ENCODE results near the gene SAMM50.
A peak's percentile ranks its signal among the peaks of the same experiment; 100 is the strongest.

Gene SAMM50

GRCh38 chr22:44018594-44018993 lies 63.4 kb downstream of the SAMM50 start:
- Mint-ChIP-seq H3K4me3 (no peak overlapping the region), H3K9me3 (no peaks in the 10 kb centered on the region), H3K27ac (no peak overlapping the region), H3K36me3 (ENCODE audit: low read depth) (peaks cover 4% of the 10 kb centered on the region), H3K4me1 (peaks cover 19% of the 10 kb centered on the region), H3K27me3 (no peaks in the 10 kb centered on the region)
- no peak for DNase-seq
- no peak for ATAC-seq

DNA sequence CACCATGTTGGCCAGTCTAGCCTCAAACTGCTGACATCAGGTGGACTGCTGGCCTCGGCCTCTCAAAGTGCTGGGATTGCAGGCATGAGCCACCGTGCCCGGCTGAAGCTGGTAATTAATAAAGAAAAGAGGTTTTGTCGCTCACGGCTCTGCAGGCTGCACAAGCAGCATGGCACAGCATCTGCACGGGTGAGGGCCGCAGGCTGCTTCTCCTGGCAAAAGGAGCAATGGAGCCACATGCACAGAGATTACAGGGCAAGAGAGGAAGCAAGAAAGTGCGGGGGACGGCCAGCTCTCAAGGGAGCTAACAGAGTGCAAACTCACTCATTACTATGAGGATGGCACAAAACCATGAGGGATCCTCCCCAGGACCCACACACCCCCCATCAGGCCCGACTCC lies 64.2 kb downstream of the SAMM50 start:
- peaks cover 4% of the 10 kb centered on the region for H3K36me3 Mint-ChIP-seq (ENCODE audit: low read depth)
- DNase-seq (no peak), ATAC-seq (no peak)
- H3K4me1 Mint-ChIP-seq, result peaks cover 22% of the 10 kb centered on the region
- H3K27me3 Mint-ChIP-seq, result no peaks in the 10 kb centered on the region
- no peaks in the 10 kb centered on the region for H3K9me3 Mint-ChIP-seq
- no peak overlapping the region for H3K4me3 Mint-ChIP-seq
- H3K27ac Mint-ChIP-seq, result no peak overlapping the region

GRCh38 chr22:44019846-44020245 lies 64.6 kb downstream of the SAMM50 start:
- Mint-ChIP-seq H3K4me3 (no peak overlapping the region), H3K36me3 (ENCODE audit: low read depth) (peaks cover 4% of the 10 kb centered on the region), H3K27me3 (no peaks in the 10 kb centered on the region), H3K9me3 (no peaks in the 10 kb centered on the region), H3K27ac (no peak overlapping the region), H3K4me1 (peaks cover 22% of the 10 kb centered on the region)
- no peak for ATAC-seq
- DNase-seq, result no peak

- H3K36me3 Mint-ChIP-seq (ENCODE audit: low read depth), result peaks cover 4% of the 10 kb centered on the region
- DNase-seq (no peak), ATAC-seq (no peak)
- peaks cover 7% of the 10 kb centered on the region for H3K27me3 Mint-ChIP-seq
- no peak overlapping the region for H3K4me3 Mint-ChIP-seq
- no peak overlapping the region for H3K27ac Mint-ChIP-seq
- H3K9me3 Mint-ChIP-seq, result no peaks in the 10 kb centered on the region
- H3K4me1 Mint-ChIP-seq, result peaks cover 32% of the 10 kb centered on the region
These were observed 65.7 kb downstream of the SAMM50 start for GRCh38 chr22:44020981-44021380.

DNA sequence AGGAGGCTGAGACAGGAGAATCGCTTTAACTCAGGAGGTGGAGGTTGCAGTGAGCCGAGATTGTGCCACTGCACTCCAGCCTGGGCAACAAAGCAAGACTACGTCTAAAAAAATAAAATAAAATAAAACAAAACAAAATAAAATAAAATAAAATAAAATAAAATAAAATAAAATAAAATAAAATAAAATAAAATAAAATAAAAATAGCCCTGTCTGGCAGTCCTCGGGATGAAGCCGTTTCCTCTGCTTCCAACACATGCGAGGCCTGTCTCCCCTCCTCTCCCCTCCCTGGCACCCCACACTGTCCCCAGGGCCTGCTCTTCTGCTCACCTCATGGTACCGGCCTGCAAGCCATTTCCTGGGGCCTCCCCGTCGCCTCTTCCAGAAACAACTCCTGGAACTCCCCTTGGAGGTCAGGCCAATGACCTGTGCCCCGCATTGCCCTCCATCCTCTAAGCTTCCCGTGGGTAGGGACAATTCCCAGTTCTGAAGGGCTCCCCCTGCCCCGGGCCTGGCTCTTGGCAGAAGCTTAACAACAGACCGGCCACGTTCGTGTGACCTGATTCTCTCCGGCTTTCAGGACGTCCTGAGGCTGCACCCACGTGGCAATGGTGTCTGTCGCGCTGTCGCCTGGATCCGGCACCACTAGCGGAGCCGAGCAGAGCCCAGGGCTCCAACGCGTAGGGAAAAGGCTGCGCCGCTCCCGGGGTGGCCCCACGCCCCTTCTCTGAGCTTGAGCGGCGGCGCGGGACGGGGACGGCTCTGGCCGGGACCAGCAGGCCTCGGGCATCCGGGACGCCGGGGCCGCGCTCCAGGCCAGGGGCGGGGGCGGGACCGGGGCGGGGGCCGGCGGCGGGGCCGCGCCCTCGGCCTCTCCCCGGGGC lies 68.4 kb downstream of the SAMM50 start:
- no peaks in the 10 kb centered on the region for H3K9me3 Mint-ChIP-seq
- peak overlapping the region; percentile 89 for H3K27ac Mint-ChIP-seq
- peak; percentile 58 for DNase-seq
- peaks cover 57% of the 10 kb centered on the region for H3K4me1 Mint-ChIP-seq
- peaks cover 10% of the 10 kb centered on the region for H3K36me3 Mint-ChIP-seq (ENCODE audit: low read depth)
- peak; percentile 22 for ATAC-seq
- H3K27me3 Mint-ChIP-seq, result peaks cover 15% of the 10 kb centered on the region
- H3K4me3 Mint-ChIP-seq, result peak overlapping the region; percentile 86

DNA sequence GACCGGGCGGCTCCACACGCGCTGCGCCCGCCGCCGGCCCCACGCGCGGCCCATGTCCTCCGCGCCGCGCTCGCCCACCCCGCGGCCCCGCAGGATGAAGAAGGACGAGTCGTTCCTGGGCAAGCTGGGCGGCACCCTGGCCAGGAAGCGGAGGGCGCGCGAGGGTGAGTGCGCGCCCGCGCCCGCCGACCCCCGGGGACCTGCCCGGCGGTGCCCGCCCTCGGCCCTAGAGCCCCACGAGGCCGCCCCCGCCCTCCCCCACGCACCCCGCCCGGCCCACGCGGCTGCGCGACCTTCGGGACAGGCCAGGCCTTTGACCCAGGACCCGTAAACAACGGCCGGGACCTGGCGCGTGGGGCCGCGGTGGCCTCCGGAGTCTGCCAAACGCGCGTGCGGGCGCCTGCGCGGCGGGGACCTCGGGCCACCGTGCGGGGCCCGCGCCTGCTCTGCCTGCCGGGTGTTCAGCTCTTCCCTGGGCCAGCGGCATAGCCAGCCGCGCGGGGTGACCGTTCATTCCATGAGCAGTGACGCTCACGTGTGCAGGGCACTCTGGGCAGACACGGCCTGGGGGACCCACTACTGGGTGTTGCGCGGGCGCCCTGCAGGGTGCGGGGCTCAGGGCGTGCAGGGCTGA lies 69.2 kb downstream of the SAMM50 start, which contains the start of gene PARVB:
PARVB (plus strand) TSS at position 15 of the 634 bp plus-strand sequence; CDS start at position 53, 38 bp downstream.
- H3K27me3 Mint-ChIP-seq, result peaks cover 15% of the 10 kb centered on the region
- no peaks in the 10 kb centered on the region for H3K9me3 Mint-ChIP-seq
- H3K4me1 Mint-ChIP-seq, result peaks cover 61% of the 10 kb centered on the region
- DNase-seq (peak; percentile 32), ATAC-seq (peak; percentile 13)
- H3K36me3 Mint-ChIP-seq (ENCODE audit: low read depth), result peaks cover 11% of the 10 kb centered on the region
- peak within 1 kb of the TSS; percentile 86 for H3K4me3 Mint-ChIP-seq
- H3K27ac Mint-ChIP-seq, result peak within 1 kb of the TSS; percentile 98

DNA sequence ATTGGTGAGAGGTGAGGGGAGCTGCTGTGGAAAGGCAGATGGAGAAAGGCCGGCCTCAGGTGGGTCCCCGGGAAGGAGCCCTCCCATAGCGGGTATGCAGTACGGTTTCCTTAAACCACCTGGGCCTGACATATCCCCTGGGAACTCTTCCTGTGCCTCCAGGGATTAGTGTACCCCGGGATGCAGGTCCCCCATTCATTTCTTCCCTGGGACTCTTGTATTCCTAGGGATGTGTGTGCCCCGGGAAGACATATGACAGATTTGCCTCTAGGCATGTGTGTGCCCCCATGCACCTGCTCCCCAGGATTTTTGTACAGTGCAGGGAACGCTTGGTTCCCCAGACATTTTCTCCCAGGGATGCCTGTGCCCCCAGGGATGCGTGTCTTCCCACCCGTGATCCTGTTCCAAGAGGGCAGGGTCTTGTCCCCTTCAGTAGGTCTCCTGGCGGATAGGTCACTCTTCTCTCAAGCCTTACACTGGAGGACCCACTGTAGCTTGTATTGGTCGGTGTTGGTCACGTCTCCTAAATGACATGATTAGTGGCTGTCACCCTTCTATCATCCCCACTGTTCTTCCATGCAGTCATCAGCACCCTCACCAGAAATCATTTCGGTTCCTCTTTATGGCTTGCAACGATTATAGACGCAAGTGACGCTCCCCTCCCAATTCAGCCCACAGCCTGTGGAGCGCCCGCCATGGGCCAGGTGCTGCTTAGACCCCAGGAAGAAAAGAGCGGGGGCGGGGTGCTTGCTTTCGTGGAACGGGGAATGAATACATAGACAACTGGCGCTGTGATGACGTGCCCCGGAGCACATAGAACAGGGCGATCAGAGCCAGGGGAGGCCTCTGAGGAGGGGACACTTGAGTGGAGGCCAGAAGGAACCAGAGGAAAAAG lies 70.2 kb downstream of the SAMM50 start:
- DNase-seq, result peak; percentile 36
- peak overlapping the region; percentile 98 for H3K27ac Mint-ChIP-seq
- H3K4me1 Mint-ChIP-seq, result peaks cover 62% of the 10 kb centered on the region
- peak; percentile 11 for ATAC-seq
- peaks cover 15% of the 10 kb centered on the region for H3K27me3 Mint-ChIP-seq
- H3K36me3 Mint-ChIP-seq (ENCODE audit: low read depth), result peaks cover 11% of the 10 kb centered on the region
- H3K9me3 Mint-ChIP-seq, result no peaks in the 10 kb centered on the region
- H3K4me3 Mint-ChIP-seq, result peak overlapping the region; percentile 86

- H3K4me3 Mint-ChIP-seq, result peak overlapping the region; percentile 86
- peaks cover 66% of the 10 kb centered on the region for H3K4me1 Mint-ChIP-seq
These were observed 70.9 kb downstream of the SAMM50 start for GRCh38 chr22:44026066-44026629.

GRCh38 chr22:44026630-44027511 lies 71.6 kb downstream of the SAMM50 start:
- Mint-ChIP-seq H3K4me1 (peaks cover 66% of the 10 kb centered on the region), H3K27me3 (peaks cover 15% of the 10 kb centered on the region), H3K36me3 (ENCODE audit: low read depth) (peaks cover 7% of the 10 kb centered on the region), H3K27ac (peak overlapping the region; percentile 98), H3K4me3 (peak overlapping the region; percentile 86), H3K9me3 (no peaks in the 10 kb centered on the region)
- ATAC-seq (peak; percentile 76), DNase-seq (peak; percentile 80)

More at GRCh38 chr22:44026066-44026629, 70.9 kb downstream of the SAMM50 start:
- peaks cover 15% of the 10 kb centered on the region for H3K27me3 Mint-ChIP-seq
- ATAC-seq (no peak), DNase-seq (no peak)
- H3K9me3 Mint-ChIP-seq, result no peaks in the 10 kb centered on the region
- H3K36me3 Mint-ChIP-seq (ENCODE audit: low read depth), result peaks cover 10% of the 10 kb centered on the region
- peak overlapping the region; percentile 98 for H3K27ac Mint-ChIP-seq

DNA sequence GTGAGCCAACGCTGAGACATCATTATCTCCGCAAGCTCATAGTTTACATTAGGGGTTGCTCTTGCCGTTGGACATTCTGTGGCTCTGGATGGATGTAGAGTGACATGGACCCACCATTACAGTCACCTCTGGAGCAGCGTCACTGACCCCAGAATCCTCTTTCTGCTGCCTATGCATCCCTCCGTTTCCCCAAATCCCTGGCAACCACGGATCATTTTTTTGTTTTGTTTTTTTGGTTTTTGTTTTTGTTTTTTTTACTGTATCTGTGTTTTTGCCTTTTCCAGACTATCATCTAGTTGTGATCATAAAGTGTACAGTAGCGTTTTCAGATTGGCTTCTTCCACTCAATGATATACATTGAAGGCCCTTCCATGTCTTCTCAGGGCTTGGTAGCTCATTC lies 72.8 kb downstream of the SAMM50 start:
- no peak for ATAC-seq
- Mint-ChIP-seq H3K36me3 (ENCODE audit: low read depth) (peaks cover 7% of the 10 kb centered on the region), H3K4me1 (peaks cover 61% of the 10 kb centered on the region), H3K27me3 (peaks cover 15% of the 10 kb centered on the region), H3K27ac (peak overlapping the region; percentile 76), H3K4me3 (no peak overlapping the region), H3K9me3 (no peaks in the 10 kb centered on the region)
- DNase-seq, result no peak

DNA sequence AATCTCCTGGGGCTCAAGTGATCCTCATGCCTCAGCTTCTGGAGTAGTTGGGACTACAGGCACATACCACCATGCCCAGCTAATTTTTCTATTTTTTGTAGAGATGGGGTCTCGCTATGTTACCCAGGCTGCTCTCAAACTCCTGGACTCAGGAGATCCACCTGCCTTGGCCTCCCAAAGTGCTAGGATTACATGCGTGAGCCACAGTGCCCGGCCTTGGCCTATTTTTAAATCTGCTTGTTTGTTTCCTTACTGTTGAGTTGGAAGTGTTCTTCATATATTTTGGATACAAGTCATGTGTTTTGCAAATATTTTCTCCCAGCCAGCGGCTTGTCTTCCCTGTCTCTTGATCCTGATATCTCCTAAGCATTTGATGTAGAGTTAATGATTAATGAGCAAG lies 73.8 kb downstream of the SAMM50 start:
- ATAC-seq (no peak), DNase-seq (no peak)
- Mint-ChIP-seq H3K27ac (no peak overlapping the region), H3K4me1 (peaks cover 55% of the 10 kb centered on the region), H3K9me3 (no peaks in the 10 kb centered on the region), H3K27me3 (peaks cover 15% of the 10 kb centered on the region), H3K4me3 (no peak overlapping the region), H3K36me3 (ENCODE audit: low read depth) (peaks cover 7% of the 10 kb centered on the region)

DNA sequence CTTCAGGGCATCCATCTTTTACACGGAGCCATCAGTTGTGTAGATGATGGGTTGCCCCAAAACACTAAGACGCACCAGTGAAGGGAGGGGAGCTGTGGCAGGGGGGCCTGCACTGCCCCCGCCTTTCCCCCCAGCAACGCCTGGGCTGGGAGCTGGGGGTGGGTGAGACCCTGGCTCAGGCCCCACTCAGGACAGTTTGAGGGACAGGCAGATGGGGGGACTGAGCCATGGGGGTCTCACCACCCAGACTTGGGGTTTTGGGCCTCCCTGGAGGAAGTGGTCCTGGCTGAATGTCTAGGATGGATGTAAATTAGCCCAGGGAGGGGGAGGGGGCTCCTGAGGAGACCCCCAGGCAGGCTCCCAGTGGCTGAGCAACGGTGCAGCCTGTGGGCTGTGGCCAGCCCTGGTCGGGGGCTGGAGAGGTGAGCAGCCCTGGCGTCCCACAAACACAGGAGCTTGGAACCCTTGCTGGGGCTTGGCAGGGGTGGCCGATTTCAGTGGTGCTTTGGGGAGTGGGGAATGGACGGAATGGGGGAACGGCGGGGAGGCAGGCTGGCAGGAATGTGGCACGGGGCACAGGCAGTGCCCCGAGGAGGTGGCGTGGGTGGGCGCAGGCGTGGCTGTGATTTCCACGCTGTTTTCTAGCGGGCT lies 74.9 kb downstream of the SAMM50 start:
- peaks cover 53% of the 10 kb centered on the region for H3K4me1 Mint-ChIP-seq
- no peak overlapping the region for H3K4me3 Mint-ChIP-seq
- no peak for DNase-seq
- no peak for ATAC-seq
- H3K27me3 Mint-ChIP-seq, result peaks cover 13% of the 10 kb centered on the region
- H3K36me3 Mint-ChIP-seq (ENCODE audit: low read depth), result peaks cover 7% of the 10 kb centered on the region
- H3K9me3 Mint-ChIP-seq, result no peaks in the 10 kb centered on the region
- H3K27ac Mint-ChIP-seq, result no peak overlapping the region

GRCh38 chr22:44030702-44031082 lies 75.5 kb downstream of the SAMM50 start:
- H3K9me3 Mint-ChIP-seq, result no peaks in the 10 kb centered on the region
- no peak overlapping the region for H3K4me3 Mint-ChIP-seq
- H3K36me3 Mint-ChIP-seq (ENCODE audit: low read depth), result peaks cover 7% of the 10 kb centered on the region
- H3K27ac Mint-ChIP-seq, result no peak overlapping the region
- no peak for DNase-seq
- H3K4me1 Mint-ChIP-seq, result peaks cover 48% of the 10 kb centered on the region
- ATAC-seq, result no peak
- peaks cover 10% of the 10 kb centered on the region for H3K27me3 Mint-ChIP-seq
